Karpas-422 (cell line): ENCODE measurements around the gene GAB2. TPM values are rescaled to one million over a fixed set of nuclear protein-coding genes. Genes with fewer than 3 reads are reported as not detected.

Source experiments
- DNase-seq: peaks from one replicate; pipeline ENCODE4 v3.0.0-alpha.2; 2015
- H2AFZ ChIP-seq: fragments of 200-600 bp; sonication (generic); 2 replicates; pipeline ENCODE4 v1.6.1; 2014; ENCODE audit warnings: antibody characterized with exemption, low read length, mixed read lengths
- H3K27ac ChIP-seq: fragments of 200-600 bp; sonication (generic); 2 replicates; pipeline ENCODE4 v1.5.1; 2014; ENCODE audit warnings: mild to moderate bottlenecking, low read length, moderate library complexity
- H3K27me3 ChIP-seq: fragments of 200-600 bp; sonication (generic); 2 replicates; pipeline ENCODE4 v1.6.1; 2014; ENCODE audit warnings: low read length, mixed read lengths
- H3K36me3 ChIP-seq: fragments of 200-600 bp; sonication (generic); 2 replicates; pipeline ENCODE4 v1.6.1; 2014; ENCODE audit warnings: low read length, mixed read lengths; ENCODE audit not compliant: insufficient read depth
- H3K4me1 ChIP-seq: fragments of 200-600 bp; sonication (generic); 2 replicates; pipeline ENCODE4 v1.6.1; 2014; ENCODE audit warnings: mild to moderate bottlenecking, low read length, mixed read lengths
- H3K4me2 ChIP-seq: fragments of 200-600 bp; sonication (generic); 2 replicates; pipeline ENCODE4 v1.6.1; 2014; ENCODE audit warnings: low read length, low read depth, mild to moderate bottlenecking; ENCODE audit not compliant: poor library complexity, severe bottlenecking
- H3K4me3 ChIP-seq: fragments of 200-600 bp; sonication (generic); 2 replicates; pipeline ENCODE4 v1.5.1; 2014; ENCODE audit warnings: mild to moderate bottlenecking, antibody characterized with exemption, low read length, mixed read lengths
- H3K79me2 ChIP-seq: fragments of 200-600 bp; sonication (generic); 2 replicates; pipeline ENCODE4 v1.6.1; 2014; ENCODE audit warnings: mild to moderate bottlenecking, low read length, mixed read lengths
- H3K9ac ChIP-seq: fragments of 200-600 bp; sonication (generic); 2 replicates; pipeline ENCODE4 v1.6.0; 2014; ENCODE audit warnings: low read length
- H3K9me2 ChIP-seq: fragments of 200-600 bp; sonication (generic), shearing (Covaris generic); replicated peaks from 2 replicates; pipeline ENCODE4 v1.6.0; 2014; ENCODE audit warnings: mild to moderate bottlenecking, low read length, moderate library complexity; ENCODE audit not compliant: insufficient read depth
- H3K9me3 ChIP-seq: fragments of 300-700, 200-600 bp; sonication (generic); 2 replicates; pipeline ENCODE4 v1.6.1; 2014; ENCODE audit warnings: low read length, mixed read lengths
- H4K20me1 ChIP-seq: fragments of 200-600 bp; sonication (generic); 2 replicates; pipeline ENCODE4 v1.6.1; 2014; ENCODE audit warnings: mild to moderate bottlenecking, antibody characterized with exemption, low read length, low read depth; ENCODE audit not compliant: insufficient read depth
- total RNA-seq: library from RNA; depleted of rRNA; stranded (reverse); fragments of >200 nt; shearing (Covaris generic); gene quantifications from 2 replicates; pipeline ENCODE4 v1.2.3, GENCODE V29; 2014; ENCODE audit warnings: low replicate concordance

The GAB2 gene
- total RNA-seq, 1 experiment from 2014 or later = 2.7 TPM

DNA sequence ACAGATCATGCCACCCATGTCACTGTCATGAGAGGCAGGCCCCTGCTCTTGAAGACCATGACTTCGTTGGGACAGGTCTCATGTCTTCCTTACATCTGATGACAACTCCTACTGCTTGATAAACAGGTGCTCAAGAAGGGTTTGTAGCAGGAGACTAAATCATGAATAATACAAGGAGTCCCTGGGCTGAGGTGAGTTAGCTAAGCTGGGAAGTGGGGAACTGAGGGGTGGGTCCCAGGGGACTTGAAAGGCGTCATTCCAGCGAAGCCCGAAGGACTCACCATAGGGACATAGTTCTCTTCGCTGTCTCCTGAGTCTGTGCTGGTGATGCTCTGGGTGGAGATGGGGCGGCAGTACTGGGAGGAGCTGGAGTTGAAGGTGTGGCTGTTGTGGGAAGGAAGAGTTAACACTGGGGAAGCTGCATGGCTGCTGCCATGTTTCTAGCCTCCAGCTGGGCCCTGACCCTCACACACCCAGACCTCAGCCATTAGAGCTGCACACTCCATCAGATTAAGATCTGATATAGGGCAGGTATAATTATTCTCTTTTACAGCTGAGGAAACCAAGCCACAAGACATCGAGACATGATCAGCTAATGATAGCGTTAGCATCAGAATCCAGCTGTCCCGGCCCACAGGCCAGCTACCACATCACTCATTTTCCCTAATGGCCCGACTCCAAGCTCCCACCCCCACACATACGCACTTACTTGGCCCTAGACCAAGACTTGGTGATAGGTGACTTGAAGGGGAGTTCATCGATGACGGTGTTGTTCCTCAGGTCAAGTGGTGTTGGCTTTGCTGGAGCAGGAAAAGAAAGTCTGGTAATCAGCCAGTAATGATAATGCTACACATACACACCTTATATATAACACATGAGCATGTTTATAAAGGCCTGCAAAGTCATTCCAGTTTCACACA, 196.0 kb downstream of the GAB2 start:
- Histone ChIP-seq H3K4me1 (peaks cover 11% of the 10 kb centered on the region), H3K9ac (no peak overlapping the region), H3K27me3 (no peaks in the 10 kb centered on the region), H3K36me3 (no peaks in the 10 kb centered on the region), H4K20me1 (no peaks in the 10 kb centered on the region), H3K4me2 (no peak overlapping the region), H3K9me3 (no peaks in the 10 kb centered on the region), H3K4me3 (no peak overlapping the region), H3K79me2 (no peaks in the 10 kb centered on the region), H3K27ac (no peak overlapping the region), H3K9me2 (no peaks in the 10 kb centered on the region), H2AFZ (no peak overlapping the region)
- no peak for DNase-seq

DNA sequence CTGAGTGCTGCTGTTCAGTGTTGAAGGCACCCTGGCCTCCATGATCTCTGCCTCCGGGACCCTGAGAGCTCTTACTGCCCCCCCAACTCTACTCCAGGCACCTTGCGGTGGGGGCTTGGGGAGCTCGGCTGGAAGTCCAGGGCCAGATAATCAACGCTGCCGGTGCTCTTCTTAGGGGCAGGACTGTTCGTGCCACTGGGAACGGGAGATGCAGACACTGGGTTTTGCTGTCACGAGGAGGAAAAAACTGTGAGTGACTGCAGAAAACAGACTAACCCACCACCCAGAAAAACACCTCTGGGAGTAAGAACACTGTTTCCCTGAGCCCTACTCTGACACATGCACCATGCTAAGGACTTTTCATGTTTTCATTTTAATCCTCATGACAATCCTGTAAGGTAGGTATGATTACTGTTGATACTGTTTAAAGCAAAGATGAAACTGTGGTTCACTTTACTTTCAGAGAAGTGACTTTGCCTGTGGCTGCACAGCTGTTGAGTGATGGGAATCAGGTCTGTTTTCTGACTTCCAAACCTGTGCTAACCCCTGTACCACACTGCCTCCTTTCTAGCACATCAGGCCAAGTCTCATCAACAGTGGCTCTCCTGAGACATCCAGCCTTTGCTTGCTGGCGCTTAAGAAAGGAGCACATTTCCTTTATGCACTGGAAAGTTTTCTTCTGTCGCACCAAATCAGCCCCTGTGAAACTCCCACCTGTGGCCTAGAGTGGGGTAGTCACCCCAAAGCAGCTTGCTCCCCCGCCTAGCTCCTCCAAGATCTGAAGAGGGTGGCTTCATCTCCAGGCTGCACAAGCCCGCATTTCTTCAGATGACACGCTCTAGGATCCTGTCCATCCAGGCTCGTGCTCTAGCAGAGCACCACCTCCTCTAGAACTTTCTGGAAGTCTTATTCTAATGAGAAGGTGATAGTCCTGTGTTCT, 197.1 kb downstream of the GAB2 start:
- H3K9me3 ChIP-seq = no peaks in the 10 kb centered on the region
- H3K4me3 ChIP-seq = no peak overlapping the region
- no peaks in the 10 kb centered on the region for H3K27me3 ChIP-seq
- no peaks in the 10 kb centered on the region for H3K79me2 ChIP-seq
- peaks cover 11% of the 10 kb centered on the region for H3K4me1 ChIP-seq
- H3K9ac ChIP-seq = no peak overlapping the region
- DNase-seq = no peak
- no peaks in the 10 kb centered on the region for H3K9me2 ChIP-seq
- H3K27ac ChIP-seq = no peak overlapping the region
- no peaks in the 10 kb centered on the region for H3K36me3 ChIP-seq
- no peak overlapping the region for H2AFZ ChIP-seq
- H4K20me1 ChIP-seq = no peaks in the 10 kb centered on the region
- no peak overlapping the region for H3K4me2 ChIP-seq

- no peak overlapping the region for H3K4me2 ChIP-seq
- H2AFZ ChIP-seq = no peak overlapping the region
- H4K20me1 ChIP-seq = no peaks in the 10 kb centered on the region
- no peak overlapping the region for H3K9ac ChIP-seq
- H3K9me3 ChIP-seq = no peaks in the 10 kb centered on the region
- no peak overlapping the region for H3K4me3 ChIP-seq
- H3K79me2 ChIP-seq = no peaks in the 10 kb centered on the region
- H3K36me3 ChIP-seq = no peaks in the 10 kb centered on the region
- H3K9me2 ChIP-seq = no peaks in the 10 kb centered on the region
- DNase-seq = no peak
- no peak overlapping the region for H3K27ac ChIP-seq
- no peaks in the 10 kb centered on the region for H3K27me3 ChIP-seq
- H3K4me1 ChIP-seq = peaks cover 11% of the 10 kb centered on the region
These were observed 198.0 kb downstream of the GAB2 start for GRCh38 chr11:78219493-78220217.

DNA sequence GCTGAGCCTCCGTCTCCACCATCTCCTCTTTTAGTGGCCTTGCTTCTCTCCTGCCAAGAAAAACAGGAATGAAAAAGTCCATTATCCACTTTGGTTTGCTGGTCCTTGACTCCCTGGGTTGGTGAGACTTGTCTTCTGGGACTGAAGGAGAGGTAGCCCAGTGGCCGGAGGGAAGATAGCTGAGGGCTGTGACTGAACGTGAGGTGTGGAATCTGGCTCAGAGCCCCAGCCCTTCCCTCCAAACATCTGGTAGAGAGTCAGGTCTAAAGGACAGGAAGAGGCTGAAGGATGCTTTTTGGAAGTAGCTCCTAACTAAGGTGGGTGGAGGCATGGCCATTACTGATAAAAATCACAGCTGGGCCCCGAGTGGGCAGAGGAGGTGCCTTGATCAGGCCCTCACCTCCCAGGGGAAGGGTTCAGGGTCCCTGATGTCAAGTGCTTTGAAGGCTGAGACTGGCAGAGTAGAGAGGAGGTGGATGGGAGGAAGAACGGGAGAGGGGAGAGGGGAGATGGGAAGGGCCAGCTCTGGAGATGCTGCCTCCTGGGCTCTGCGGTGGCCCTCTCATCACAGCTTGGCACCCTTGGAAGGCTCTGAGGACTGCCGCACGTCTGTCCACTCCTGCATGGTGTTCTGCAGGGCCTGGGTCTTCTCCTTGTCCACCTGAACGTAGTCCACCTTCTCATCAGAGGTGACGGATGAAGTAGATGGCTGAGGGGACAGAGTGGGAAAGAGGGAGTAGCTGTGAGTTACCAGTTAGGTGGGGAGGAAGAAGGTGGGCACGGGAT, 198.7 kb downstream of the GAB2 start:
- Histone ChIP-seq H3K79me2 (no peaks in the 10 kb centered on the region), H3K27ac (no peak overlapping the region), H3K9me2 (no peaks in the 10 kb centered on the region), H3K9ac (no peak overlapping the region), H3K4me1 (peaks cover 11% of the 10 kb centered on the region), H3K4me3 (no peak overlapping the region), H2AFZ (no peak overlapping the region), H4K20me1 (no peaks in the 10 kb centered on the region), H3K4me2 (no peak overlapping the region), H3K36me3 (no peaks in the 10 kb centered on the region), H3K27me3 (no peaks in the 10 kb centered on the region), H3K9me3 (no peaks in the 10 kb centered on the region)
- DNase-seq = no peak

DNA sequence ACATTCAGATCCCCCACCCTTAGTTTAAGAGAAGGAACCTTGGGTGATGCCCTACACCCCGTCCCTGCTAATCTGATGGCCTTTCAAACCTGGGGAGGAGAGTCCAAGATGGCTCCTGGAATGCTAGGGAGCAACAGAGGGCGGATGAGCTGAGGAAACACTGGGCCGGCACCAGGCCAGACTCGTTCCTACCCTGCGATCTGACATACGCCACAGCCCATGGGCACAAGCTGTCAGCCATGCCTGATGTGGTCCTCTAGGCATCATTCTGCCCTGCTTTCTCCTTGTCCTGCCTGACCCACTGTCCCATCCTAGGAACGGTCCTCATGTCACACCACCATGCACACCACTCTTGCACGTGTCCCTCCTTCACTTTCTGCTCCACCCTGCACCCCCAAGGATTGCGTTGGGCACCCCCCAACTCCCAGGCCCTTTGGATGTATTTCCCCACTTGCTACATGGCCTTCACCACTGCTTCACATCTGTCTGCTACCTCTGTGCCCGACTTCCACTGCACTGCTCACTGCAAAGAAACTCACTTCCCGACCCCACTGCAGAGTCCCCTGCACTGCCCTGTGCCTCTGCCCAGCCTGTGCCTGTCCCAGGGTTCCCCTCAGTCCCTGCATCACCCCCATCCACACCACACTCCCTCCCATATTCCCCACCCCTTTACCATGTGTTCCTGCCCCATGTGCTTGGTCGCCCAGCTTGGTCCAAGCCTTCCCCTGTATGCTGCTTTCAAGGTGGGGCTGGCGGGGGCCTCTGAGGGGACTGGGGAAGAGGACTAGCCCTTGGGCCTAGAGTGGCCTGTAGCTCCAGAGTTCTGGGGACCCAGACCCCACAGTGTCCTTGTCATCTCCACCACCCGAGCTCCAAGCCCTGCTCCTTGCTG, 199.7 kb downstream of the GAB2 start:
- Histone ChIP-seq H3K27ac (no peak overlapping the region), H3K36me3 (no peaks in the 10 kb centered on the region), H3K9ac (no peak overlapping the region), H3K27me3 (no peaks in the 10 kb centered on the region), H3K79me2 (no peaks in the 10 kb centered on the region), H3K4me3 (no peak overlapping the region), H2AFZ (no peak overlapping the region), H3K9me3 (no peaks in the 10 kb centered on the region), H3K4me1 (peaks cover 1% of the 10 kb centered on the region), H3K9me2 (no peaks in the 10 kb centered on the region), H4K20me1 (no peaks in the 10 kb centered on the region), H3K4me2 (no peak overlapping the region)
- DNase-seq = no peak

- no peak for DNase-seq
- H4K20me1 ChIP-seq = no peaks in the 10 kb centered on the region
- no peaks in the 10 kb centered on the region for H3K4me1 ChIP-seq
- no peak overlapping the region for H3K4me3 ChIP-seq
- no peak overlapping the region for H3K9ac ChIP-seq
- no peaks in the 10 kb centered on the region for H3K9me2 ChIP-seq
- H3K27ac ChIP-seq = no peak overlapping the region
- no peaks in the 10 kb centered on the region for H3K79me2 ChIP-seq
- H3K36me3 ChIP-seq = no peaks in the 10 kb centered on the region
- no peak overlapping the region for H2AFZ ChIP-seq
- H3K27me3 ChIP-seq = no peaks in the 10 kb centered on the region
- no peaks in the 10 kb centered on the region for H3K9me3 ChIP-seq
- H3K4me2 ChIP-seq = no peak overlapping the region
These were observed 200.9 kb downstream of the GAB2 start for GRCh38 chr11:78216571-78217287.
